ENCODE measurements around the gene SLFN12L. TPM values are rescaled to one million over a fixed set of nuclear protein-coding genes. Genes with fewer than 3 reads are reported as not detected.

The SLFN12L gene
- total and polyA plus RNA-seq, 2 donors (not counting 1 experiment from before 2014, with no cell fraction given): 0.43 to 3.8 TPM

- Histone ChIP-seq H3K36me3 (replicated peaks in 1 of 2; ENCODE audit: control extremely low read depth in 1 of 2, control insufficient read depth in 1 of 2, extremely low read depth in 1 of 2, insufficient read depth in 2 of 2, low read length in 1 of 2) (peaks cover 3 to 20% of the 10 kb centered on the region in 2 experiments), H3K4me3 (ENCODE audit: control extremely low read depth in 1 of 5, extremely low read depth in 1 of 5, insufficient read depth in 1 of 5, low read depth in 2 of 5, low read length in 4 of 5) (peak overlapping the region; percentile 80 to 99 (median 95)), H3K79me2 (ENCODE audit: control insufficient read depth, insufficient read depth, low read length) (no peaks in the 10 kb centered on the region), H4K20me1 (ENCODE audit: control insufficient read depth, insufficient read depth, low read length, poor library complexity, severe bottlenecking) (no peaks in the 10 kb centered on the region), H3K9ac (ENCODE audit: low read length) (peak overlapping the region; percentile 88), H3K27ac (ENCODE audit: low read length in 2 of 2) (peak overlapping the region; percentile 86 to 89), H3K27me3 (replicated peaks in 1 of 4; ENCODE audit: control extremely low read depth in 1 of 4, control insufficient read depth in 3 of 4, insufficient read depth in 4 of 4, low read length in 3 of 4) (no peaks in the 10 kb centered on the region), H3K4me2 (replicated peaks; ENCODE audit: low read depth, low read length, poor library complexity, severe bottlenecking) (peak overlapping the region; percentile 91), H3K4me1 (ENCODE audit: control insufficient read depth in 2 of 2, insufficient read depth in 2 of 2, low read length in 2 of 2) (peaks cover 16 to 20% of the 10 kb centered on the region in 2 donors), H3K9me3 (ENCODE audit: control extremely low read depth in 1 of 3, control insufficient read depth in 2 of 3, insufficient read depth in 1 of 3, low read length in 2 of 3) (no peaks in the 10 kb centered on the region), H2AFZ (ENCODE audit: insufficient read depth, low read depth, low read length, poor library complexity, severe bottlenecking) (peak overlapping the region; percentile 99)
- H3K27ac Mint-ChIP-seq: peak overlapping the region; percentile 98
- peaks cover 25% of the 10 kb centered on the region for H3K4me1 Mint-ChIP-seq
- H3K4me3 Mint-ChIP-seq: peak overlapping the region; percentile 97
- ChIA-PET CTCF (interaction anchor here (0.6 to 4.3 kb wide), 8 partner anchors 9 to 436 kb away, joined by 3 to 25 read pairs (median 5); partner anchors contain the start of genes AP2B1 and NLE1), POLR2A (interaction anchor here (0.6 to 3.1 kb wide), 8 partner anchors 9 to 289 kb away, joined by 3 to 29 read pairs (median 4); partner anchors contain the start of genes AP2B1, SLFN13 and TAF15)
- no peak for DNase-seq
- WGBS (ENCODE audit: insufficient coverage): 3% methylated on average over 4 of the region's 8 CpGs
- TF ChIP-seq EZH2 (IDR thresholded peaks at IDR 0.05; ENCODE audit: borderline replicate concordance, insufficient read depth, low read depth, low read length, poor library complexity, severe bottlenecking) (no peak), CTCF (IDR thresholded peaks at IDR 0.05) (no peak)
- intact Hi-C loops (cut with micrococcal nuclease): loop anchor here (1.0 to 5.0 kb wide), 4 partner anchors 9 to 1369 kb away; partner anchors contain the start of genes AATF and AP2B1
- H3K9me3 Mint-ChIP-seq (ENCODE audit: insufficient read depth): no peaks in the 10 kb centered on the region
- ATAC-seq (ENCODE audit: low read depth): no peak
- H3K27me3 Mint-ChIP-seq: no peaks in the 10 kb centered on the region
Measured at GRCh38 chr17:35577830-35578196, 40.3 kb upstream of the SLFN12L start.

- H4K20me1 ChIP-seq (ENCODE audit: control insufficient read depth, insufficient read depth, low read length, poor library complexity, severe bottlenecking): no peaks in the 10 kb centered on the region
- intact Hi-C loops (cut with micrococcal nuclease): loop anchor here (5.0 kb wide), 1 partner anchor 1372 kb away; the partner anchor contains the start of gene AATF
- no peak overlapping the region for H3K9ac ChIP-seq (ENCODE audit: low read length)
- H3K27me3 Mint-ChIP-seq: no peaks in the 10 kb centered on the region
- no peaks in the 10 kb centered on the region for H3K9me3 ChIP-seq (ENCODE audit: control extremely low read depth in 1 of 3, control insufficient read depth in 2 of 3, insufficient read depth in 1 of 3, low read length in 2 of 3)
- POLR2A ChIA-PET: no interaction called here
- no peaks in the 10 kb centered on the region for H3K9me3 Mint-ChIP-seq (ENCODE audit: insufficient read depth)
- H3K4me3 ChIP-seq (ENCODE audit: control extremely low read depth in 1 of 5, extremely low read depth in 1 of 5, insufficient read depth in 1 of 5, low read depth in 2 of 5, low read length in 4 of 5): no peak overlapping the region
- CTCF ChIA-PET: interaction anchor here (0.7 to 4.3 kb wide), 2 partner anchors 11 to 172 kb away, joined by 3 to 25 read pairs; partner anchors contain the start of gene AP2B1
- no peak overlapping the region for H3K27ac ChIP-seq (ENCODE audit: low read length in 2 of 2)
- no peak overlapping the region for H3K4me3 Mint-ChIP-seq
- TF ChIP-seq CTCF (IDR thresholded peaks at IDR 0.05): no peak
- TF ChIP-seq EZH2 (IDR thresholded peaks at IDR 0.05; ENCODE audit: borderline replicate concordance, insufficient read depth, low read depth, low read length, poor library complexity, severe bottlenecking): no peak
- H3K4me1 Mint-ChIP-seq: peaks cover 25% of the 10 kb centered on the region
- H3K4me1 ChIP-seq (ENCODE audit: control insufficient read depth in 2 of 2, insufficient read depth in 2 of 2, low read length in 2 of 2): peaks cover 16 to 20% of the 10 kb centered on the region in 2 donors
- no peak overlapping the region for H3K4me2 ChIP-seq (replicated peaks; ENCODE audit: low read depth, low read length, poor library complexity, severe bottlenecking)
- no peaks in the 10 kb centered on the region for H3K27me3 ChIP-seq (replicated peaks in 1 of 4; ENCODE audit: control extremely low read depth in 1 of 4, control insufficient read depth in 3 of 4, insufficient read depth in 4 of 4, low read length in 3 of 4)
- no peak overlapping the region for H3K27ac Mint-ChIP-seq
- H3K79me2 ChIP-seq (ENCODE audit: control insufficient read depth, insufficient read depth, low read length): peaks cover 12% of the 10 kb centered on the region
- ATAC-seq (ENCODE audit: low read depth) (no peak), DNase-seq (no peak)
- H3K36me3 ChIP-seq (replicated peaks in 1 of 2; ENCODE audit: control extremely low read depth in 1 of 2, control insufficient read depth in 1 of 2, extremely low read depth in 1 of 2, insufficient read depth in 2 of 2, low read length in 1 of 2): peaks cover 3 to 20% of the 10 kb centered on the region in 2 experiments
- H2AFZ ChIP-seq (ENCODE audit: insufficient read depth, low read depth, low read length, poor library complexity, severe bottlenecking): no peak overlapping the region
- WGBS (ENCODE audit: insufficient coverage): no CpG with 5 or more reads among the region's 3 CpGs
Measured at GRCh38 chr17:35575759-35576158, 38.3 kb upstream of the SLFN12L start.

Data from B cell (primary cell).